ENCODE measurements around the gene CABP5.

CABP5 gene

GRCh38 chr19:48010932-48011758 lies 32.7 kb downstream of the CABP5 start:
- POLR2A ChIA-PET: no interaction called here
- CTCF ChIA-PET: no interaction called here
- DNase-seq (ENCODE audit: extremely low spot score): no peak
- TF ChIP-seq CTCF (IDR thresholded peaks at IDR 0.05; ENCODE audit: control extremely low read depth, extremely low read depth, low read depth, missing control alignments): no peak

GRCh38 chr19:48006762-48007161 lies 37.1 kb downstream of the CABP5 start:
- ChIA-PET CTCF (interaction anchor here (1.0 to 1.9 kb wide), 2 partner anchors 11 to 12 kb away, joined by 3 to 6 read pairs; partner anchors contain the start of gene ELSPBP1), POLR2A (no interaction called here)
- TF ChIP-seq CTCF (IDR thresholded peaks at IDR 0.05; ENCODE audit: control extremely low read depth, extremely low read depth, low read depth, missing control alignments): no peak
- no peak for DNase-seq (ENCODE audit: extremely low spot score)

GRCh38 chr19:48004236-48004635 lies 39.6 kb downstream of the CABP5 start:
- no peak for DNase-seq (ENCODE audit: extremely low spot score)
- ChIA-PET POLR2A (no interaction called here), CTCF (interaction anchor here (1.4 kb wide), 1 partner anchor 40 kb away, joined by 4 read pairs; no protein-coding TSS in a partner anchor)

GRCh38 chr19:48000846-48001245 lies 43.0 kb downstream of the CABP5 start:
- ChIA-PET POLR2A (no interaction called here), CTCF (interaction anchor here (1.2 kb wide), 1 partner anchor 37 kb away, joined by 4 read pairs; no protein-coding TSS in a partner anchor)
- DNase-seq (ENCODE audit: extremely low spot score): no peak
- no peak for TF ChIP-seq CTCF (IDR thresholded peaks at IDR 0.05; ENCODE audit: control extremely low read depth, extremely low read depth, low read depth, missing control alignments)

More at GRCh38 chr19:48004236-48004635, 39.6 kb downstream of the CABP5 start:
- TF ChIP-seq CTCF (IDR thresholded peaks at IDR 0.05; ENCODE audit: control extremely low read depth, extremely low read depth, low read depth, missing control alignments): no peak

GRCh38 chr19:47998800-47999199 lies 45.1 kb downstream of the CABP5 start:
- no peak for TF ChIP-seq CTCF (IDR thresholded peaks at IDR 0.05; ENCODE audit: control extremely low read depth, extremely low read depth, low read depth, missing control alignments)
- no peak for DNase-seq (ENCODE audit: extremely low spot score)
- CTCF ChIA-PET: no interaction called here
- POLR2A ChIA-PET: interaction anchor here (0.7 kb wide), 1 partner anchor 1367 kb away, joined by 3 read pairs; no protein-coding TSS in a partner anchor

- TF ChIP-seq CTCF (IDR thresholded peaks at IDR 0.05; ENCODE audit: control extremely low read depth, extremely low read depth, low read depth, missing control alignments): no peak
- ChIA-PET POLR2A (no interaction called here), CTCF (interaction anchor here (1.5 kb wide), 1 partner anchor 21 kb away, joined by 3 read pairs; no protein-coding TSS in a partner anchor)
- no peak for DNase-seq (ENCODE audit: extremely low spot score)
These were observed 47.6 kb downstream of the CABP5 start for GRCh38 chr19:47996230-47996727.

Data from GM10248 (cell line).